AG08395 (cell line): ENCODE results near the gene DAAM2.

Experiments used
- DNase-seq: peaks from one replicate; pipeline ENCODE4 v3.0.0; 2012; ENCODE audit warnings: mixed read lengths, low spot score

DAAM2 gene

DNA sequence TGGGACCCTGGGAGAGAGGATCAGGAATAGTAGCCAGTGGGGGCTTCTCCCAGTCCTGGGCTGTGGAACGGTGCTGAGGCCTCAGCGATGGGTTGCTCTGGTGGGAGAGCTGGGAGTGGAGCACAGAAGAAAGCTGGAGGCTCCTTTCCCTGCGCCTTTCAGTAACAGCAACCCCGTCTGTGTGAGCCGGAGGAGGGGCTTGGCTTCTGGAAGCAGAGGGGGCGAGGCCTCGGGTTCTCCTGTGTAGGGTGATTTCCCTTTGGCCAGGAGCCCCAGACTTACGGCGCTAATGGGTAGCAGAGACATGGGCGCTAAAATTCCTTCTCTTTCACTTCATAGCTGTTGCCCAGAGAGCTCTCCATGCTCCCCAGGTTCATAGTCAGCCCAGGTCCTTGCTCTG is 55.0 kb downstream of the DAAM2 start:
- no peak for DNase-seq

GRCh38 chr6:39848171-39848570 is 56.0 kb downstream of the DAAM2 start:
- DNase-seq: no peak

- no peak for DNase-seq
Observed at GRCh38 chr6:39849228-39849627, 57.1 kb downstream of the DAAM2 start.

DNA sequence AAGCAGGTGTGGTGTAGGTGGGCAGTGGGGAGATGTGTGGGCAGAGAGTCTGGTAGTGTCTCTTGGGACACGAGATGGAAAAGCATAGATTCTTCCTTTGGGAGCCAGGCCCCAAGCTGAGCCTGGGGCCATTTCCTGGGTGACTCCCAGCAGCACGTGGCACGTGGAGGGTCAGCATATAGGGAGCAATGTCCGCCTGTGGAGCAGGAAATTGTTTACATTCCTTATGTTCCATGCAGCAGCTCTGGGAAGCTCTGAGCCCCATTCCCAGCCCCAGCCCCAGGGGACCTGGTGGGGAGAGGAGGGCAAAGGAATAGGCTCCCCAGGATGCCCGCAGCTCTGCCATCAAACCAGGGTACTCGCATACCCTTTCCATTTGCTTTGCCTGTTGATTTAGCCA is 57.6 kb downstream of the DAAM2 start:
- DNase-seq: no peak

GRCh38 chr6:39850736-39851297 is 58.6 kb downstream of the DAAM2 start:
- DNase-seq: no peak

DNA sequence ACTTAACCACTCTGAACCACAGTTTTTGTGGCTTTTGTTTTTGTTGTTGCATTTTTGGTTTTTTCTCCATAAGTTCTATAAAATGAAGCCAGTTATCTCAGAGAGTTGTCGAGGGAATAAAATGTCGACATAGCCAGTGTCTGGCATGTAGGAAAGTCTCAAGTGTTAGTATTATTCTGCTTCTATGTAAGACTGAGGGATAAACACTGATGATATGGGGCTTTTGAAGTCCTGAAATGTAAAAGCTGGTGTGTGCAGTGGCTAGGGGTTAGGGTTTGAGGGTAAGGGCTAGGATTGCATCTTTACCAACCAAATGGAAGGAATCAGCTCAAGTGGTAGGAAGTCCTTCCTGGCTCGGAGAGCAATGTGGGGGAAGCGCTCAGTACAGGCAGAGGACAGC is 59.2 kb downstream of the DAAM2 start:
- no peak for DNase-seq

GRCh38 chr6:39852324-39852723 is 60.1 kb downstream of the DAAM2 start:
- no peak for DNase-seq

- no peak for DNase-seq
Observed at GRCh38 chr6:39853604-39854003, 61.4 kb downstream of the DAAM2 start.

DNA sequence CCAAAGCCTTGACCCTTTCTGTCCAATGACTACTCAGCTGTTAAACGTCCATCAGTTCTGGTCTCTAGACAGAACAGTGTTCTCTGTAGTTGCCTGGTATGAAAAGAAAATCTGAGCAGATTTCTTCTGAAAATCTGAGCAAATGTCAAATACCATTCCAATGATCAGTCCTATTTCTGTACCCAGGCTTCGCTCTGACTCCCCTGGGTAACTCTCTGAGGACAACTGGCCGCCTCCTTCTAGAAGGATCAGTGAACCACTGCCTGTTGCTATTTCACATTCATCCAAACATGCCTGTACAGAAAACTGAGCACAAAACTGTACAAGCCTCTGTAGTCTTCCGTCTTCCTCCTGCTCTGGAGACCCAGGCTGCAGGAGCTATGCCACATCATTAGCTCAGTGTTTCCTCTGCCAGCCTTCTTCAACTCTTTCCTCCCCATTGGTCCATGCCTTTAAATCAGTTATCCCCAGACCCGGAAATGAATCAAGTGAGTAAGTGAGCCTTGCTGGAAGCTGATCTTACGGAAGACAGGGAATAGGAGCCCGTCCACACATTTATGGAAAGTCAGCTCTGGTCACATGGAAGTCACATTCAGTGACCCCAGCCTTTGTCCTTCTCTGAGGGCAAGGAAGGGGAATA is 63.3 kb downstream of the DAAM2 start:
- peak; percentile 56 for DNase-seq

GRCh38 chr6:39859025-39859424 is 66.8 kb downstream of the DAAM2 start:
- no peak for DNase-seq

DNA sequence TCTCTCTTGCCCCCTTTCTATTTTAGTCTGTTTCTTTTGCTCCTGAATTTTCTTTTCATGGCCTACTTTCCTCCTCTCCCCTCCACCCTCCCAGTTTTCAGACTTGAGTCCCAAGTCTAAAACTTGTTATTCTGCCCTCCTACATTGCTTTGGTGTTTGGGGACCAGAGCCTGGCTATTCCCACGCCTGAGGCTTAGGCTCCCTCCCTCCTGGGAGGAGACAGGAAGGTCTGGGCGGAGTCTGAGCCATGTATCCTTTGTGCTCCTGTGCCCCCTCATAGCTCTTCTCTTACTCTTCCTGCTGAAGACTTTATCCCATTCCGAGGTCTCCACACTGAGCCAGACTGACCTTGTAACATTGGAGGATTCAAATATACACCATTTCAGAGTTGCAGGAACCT is 69.5 kb downstream of the DAAM2 start:
- no peak for DNase-seq

DNA sequence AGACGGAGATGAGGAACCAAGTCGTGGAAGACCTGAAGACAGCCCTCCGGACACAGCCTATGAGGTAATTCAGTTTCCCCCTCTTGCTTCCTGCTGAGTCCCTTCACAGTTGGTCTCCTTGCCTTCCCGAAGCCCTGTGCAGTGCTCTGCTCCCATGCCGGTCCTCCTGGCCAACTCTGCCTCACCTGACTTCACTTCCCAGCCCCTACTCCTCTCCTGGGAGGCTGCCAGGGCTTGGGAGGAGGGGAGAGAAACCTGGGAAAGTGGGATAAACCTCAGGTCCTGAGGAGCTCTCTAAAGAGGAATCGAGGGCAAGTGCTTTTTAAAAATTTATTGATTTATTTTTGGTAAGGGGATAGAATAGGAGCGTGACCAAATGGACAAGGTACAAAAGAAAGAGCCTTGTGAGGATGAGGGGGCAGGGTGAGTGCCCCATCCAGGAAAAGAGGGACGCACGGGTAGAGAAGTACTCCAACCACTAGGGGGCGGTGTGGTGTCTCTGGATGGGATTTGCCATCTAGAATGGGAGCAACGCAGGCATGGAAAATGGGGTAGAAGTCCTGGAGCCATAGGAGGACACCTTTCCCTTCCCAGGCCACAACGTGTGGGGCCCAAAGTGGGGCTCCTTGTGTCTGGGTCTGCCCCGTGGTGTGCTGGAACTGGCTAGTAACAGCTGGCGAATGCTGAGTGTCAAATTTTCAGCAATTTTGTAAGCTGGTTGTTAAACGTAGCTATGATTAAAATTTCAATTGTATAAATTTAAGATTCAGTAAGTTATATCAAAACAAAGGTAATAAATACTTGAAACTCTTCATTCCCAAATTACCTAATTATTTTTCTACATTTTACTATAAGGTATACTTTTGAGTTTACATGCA is 73.1 kb downstream of the DAAM2 start:
- peak; percentile 79 for DNase-seq

- DNase-seq: no peak
Observed at GRCh38 chr6:39867592-39867991, 75.4 kb downstream of the DAAM2 start.

DNA sequence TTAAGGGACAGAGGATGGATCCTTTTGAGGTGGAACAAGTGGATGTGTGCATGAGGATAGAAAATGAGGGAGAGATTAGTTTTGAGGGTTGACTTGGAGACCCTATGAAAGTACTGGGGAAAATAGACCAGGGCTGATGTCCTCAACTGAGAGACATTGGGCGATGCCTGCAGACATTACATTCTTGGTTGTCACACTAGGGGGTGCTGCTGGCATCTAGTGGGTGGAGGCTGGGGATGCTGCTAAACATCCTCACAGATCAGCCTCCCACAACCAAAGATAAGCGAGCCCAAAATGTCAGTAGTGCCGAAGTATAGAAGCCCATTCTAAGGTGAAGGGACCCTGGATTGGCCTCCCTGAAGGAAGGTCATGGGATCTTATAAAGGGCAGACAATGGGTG is 78.8 kb downstream of the DAAM2 start:
- DNase-seq: no peak

DNA sequence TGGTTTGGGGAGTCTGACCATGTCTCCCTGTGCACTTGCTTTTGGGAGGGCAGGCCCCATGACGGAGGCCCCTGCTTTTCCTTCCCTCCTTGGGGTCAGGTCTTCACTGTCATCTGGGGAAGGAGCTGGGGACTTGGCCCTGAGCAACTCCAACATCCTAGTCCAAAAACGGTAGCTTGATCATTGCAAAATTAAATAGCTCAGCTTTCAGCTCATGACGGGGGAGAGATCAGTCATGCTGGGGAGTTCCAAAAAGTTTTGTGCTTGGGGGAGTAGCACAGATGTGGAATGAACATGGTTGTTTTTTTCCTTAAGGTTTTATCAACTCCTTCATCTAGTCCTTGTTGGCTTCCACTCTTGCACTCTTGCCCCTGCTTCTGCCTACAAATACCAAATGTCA is 81.3 kb downstream of the DAAM2 start:
- DNase-seq: no peak

- DNase-seq: no peak
Observed at GRCh38 chr6:39876111-39876510, 83.9 kb downstream of the DAAM2 start.

DNA sequence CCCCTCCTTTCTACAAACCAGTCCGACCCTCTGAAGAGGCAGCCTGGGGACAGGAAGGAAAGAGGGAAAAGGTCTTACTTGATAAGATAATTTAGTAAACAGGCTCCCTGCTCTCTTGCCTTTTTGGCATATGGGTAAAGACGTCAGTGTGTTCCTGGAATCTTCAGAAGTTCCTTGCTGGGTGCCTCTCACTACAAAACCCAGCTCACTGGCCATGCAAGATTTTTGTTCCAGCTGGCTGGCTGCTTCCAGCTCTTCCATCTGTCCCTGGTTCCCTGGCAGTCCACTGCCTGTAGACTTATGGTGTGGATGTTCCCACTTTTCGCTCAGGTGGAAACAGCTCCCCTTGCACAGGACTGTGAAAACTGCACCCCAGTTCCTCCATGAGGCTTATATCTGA is 84.7 kb downstream of the DAAM2 start:
- DNase-seq: no peak

DNA sequence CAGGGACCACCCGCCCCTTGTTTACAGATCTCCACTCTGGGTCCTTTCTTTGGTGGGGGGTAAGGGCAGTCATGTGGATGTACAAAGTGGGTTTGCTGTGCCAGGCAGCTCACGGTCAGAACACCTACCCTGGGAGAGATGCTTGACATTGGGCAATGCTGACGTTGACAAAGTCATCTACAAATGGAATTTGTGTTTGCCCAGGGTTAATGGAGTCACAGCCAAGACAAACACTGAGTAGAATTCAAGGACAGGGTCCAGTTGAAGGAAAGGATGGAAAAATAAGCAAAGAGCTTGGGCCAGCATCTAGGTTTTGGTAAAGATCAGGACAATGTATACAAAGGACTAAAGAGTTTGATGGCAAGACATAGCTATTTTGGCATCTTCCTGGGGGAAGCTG is 87.4 kb downstream of the DAAM2 start:
- no peak for DNase-seq

GRCh38 chr6:39880594-39880993 is 88.4 kb downstream of the DAAM2 start:
- DNase-seq: no peak

GRCh38 chr6:39881851-39882530 is 89.8 kb downstream of the DAAM2 start:
- DNase-seq: peak; percentile 84

GRCh38 chr6:39882531-39882899 is 90.3 kb downstream of the DAAM2 start:
- DNase-seq: peak; percentile 74

- DNase-seq: no peak
Observed at GRCh38 chr6:39884696-39885095, 92.5 kb downstream of the DAAM2 start.

DNA sequence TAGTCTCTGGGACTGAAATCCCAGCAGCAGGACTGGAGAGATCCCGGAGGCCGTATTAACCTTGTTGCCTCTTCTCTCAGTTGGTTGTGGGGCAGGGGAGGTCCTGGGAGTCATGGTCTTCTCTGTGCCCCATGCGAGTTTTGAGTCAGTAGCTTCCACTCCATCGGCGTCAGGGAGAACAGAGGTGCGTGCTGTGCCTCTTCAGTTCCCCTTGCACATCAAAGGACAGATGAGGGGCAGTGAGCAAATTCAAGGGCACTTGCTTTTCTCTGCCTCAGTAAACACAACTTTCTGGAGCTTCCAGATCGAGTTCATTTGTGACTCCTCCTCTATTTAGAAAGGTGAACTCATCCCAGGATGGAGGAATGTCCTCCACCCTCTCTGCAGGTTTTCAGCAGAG is 93.5 kb downstream of the DAAM2 start:
- no peak for DNase-seq
